Testis (tissue), 3 donors: ENCODE results near the gene DIAPH3. TPM values are rescaled to one million over a fixed set of nuclear protein-coding genes. Genes with fewer than 3 reads are reported as not detected.

Experiments used
- DNase-seq: peaks from one replicate; pipeline ENCODE4 v3.0.0-alpha.2; 2019
- H3K27ac ChIP-seq, 2 donors: fragments of 200-600 bp; sonication (generic); one replicate each; pipeline ENCODE4 v1.5.1; 2019
- H3K27me3 ChIP-seq: fragments of 200-600 bp; sonication (generic); one replicate; pipeline ENCODE4 v1.5.1; 2019
- H3K36me3 ChIP-seq: fragments of 200-600 bp; sonication (generic); one replicate; pipeline ENCODE4 v1.5.1; 2017; ENCODE audit warnings: low read depth; ENCODE audit errors: missing control alignments
- H3K4me1 ChIP-seq: fragments of 200-600 bp; sonication (generic); one replicate; pipeline ENCODE4 v1.5.1; 2019
- H3K4me3 ChIP-seq, 2 donors: fragments of 200-600 bp; sonication (generic); one replicate each; pipeline ENCODE4 v1.5.1; 2017 to 2019
- H3K9me3 ChIP-seq: fragments of 200-600 bp; sonication (generic); one replicate; pipeline ENCODE4 v1.5.1; 2017
- CTCF ChIP-seq, 3 experiments: fragments of 450-650 bp in 2 of 3; fragments of 200-600 bp in 1 of 3; sonication (generic) in 1 of 3; IDR thresholded peaks; one replicate each; pipeline ENCODE4 v1.5.1; 2016 to 2019; ENCODE audit warnings: antibody characterized with exemption in 3 of 3, mild to moderate bottlenecking in 2 of 3, moderate library complexity in 1 of 3
- POLR2A ChIP-seq: fragments of 450-650 bp; IDR thresholded peaks from one replicate; pipeline ENCODE4 v1.6.1; 2017; ENCODE audit warnings: antibody characterized with exemption, mild to moderate bottlenecking, moderate library complexity
- WGBS, 2 donors: methylation state at CpG; one replicate each; pipeline ENCODE4 v1.1.5; 2018; 5-methylcytosine and 5-hydroxymethylcytosine counted together
- intact Hi-C: fragments of 100-400 bp; cut with DNase I; formaldehyde crosslinking; loops from one replicate; pipeline ENCODE4 v1.15.1; 2023; ENCODE audit warnings: low total_unique reads
- polyA plus RNA-seq: library from polyadenylated mRNA; stranded (reverse); fragments of 350-450 nt; fragmentation: Illumina TruSeq; extraction: RNeasy Lipid Tissue Mini Kit (QIAGEN cat#74804); gene quantifications from one replicate; pipeline ENCODE4 v1.2.3, GENCODE V29; 2014; ENCODE audit warnings: low read depth, low replicate concordance; ENCODE audit not compliant: insufficient read depth
- total RNA-seq, 2 donors: library from RNA; depleted of rRNA; stranded (reverse); fragments of >200 nt; gene quantifications; one replicate each; pipeline ENCODE4 v1.2.3, GENCODE V29; 2016

Gene DIAPH3
- total and polyA plus RNA-seq, 3 donors from 2014 or later: 12.5 to 30.3 (median 18.7) TPM

- no peak for DNase-seq
- no peaks in the 10 kb centered on the region for H3K4me1 ChIP-seq
- no peak overlapping the region for H3K27ac ChIP-seq
- no peaks in the 10 kb centered on the region for H3K36me3 ChIP-seq
- no peaks in the 10 kb centered on the region for H3K9me3 ChIP-seq
- H3K27me3 ChIP-seq: no peaks in the 10 kb centered on the region
- no peak overlapping the region for H3K4me3 ChIP-seq
- TF ChIP-seq POLR2A (no peak), CTCF (IDR thresholded peaks at IDR 0.05) (no peak)
- intact Hi-C loops: no loop called here
- WGBS, 2 donors: 77 to 79% methylated on average over 1 of the region's 1 CpG
Observed at GRCh38 chr13:59691501-59692066, 472.1 kb downstream of the DIAPH3 start.

GRCh38 chr13:59690857-59691500 lies 472.7 kb downstream of the DIAPH3 start:
- intact Hi-C loops: no loop called here
- no peaks in the 10 kb centered on the region for H3K9me3 ChIP-seq
- H3K36me3 ChIP-seq: no peaks in the 10 kb centered on the region
- WGBS, 2 donors: 90 to 93% methylated on average over 1 of the region's 1 CpG
- DNase-seq: no peak
- H3K4me1 ChIP-seq: no peaks in the 10 kb centered on the region
- TF ChIP-seq CTCF (IDR thresholded peaks at IDR 0.05): no peak
- TF ChIP-seq POLR2A: no peak
- no peaks in the 10 kb centered on the region for H3K27me3 ChIP-seq
- H3K27ac ChIP-seq: no peak overlapping the region
- no peak overlapping the region for H3K4me3 ChIP-seq

GRCh38 chr13:59689057-59689456 lies 474.7 kb downstream of the DIAPH3 start:
- TF ChIP-seq POLR2A (no peak), CTCF (IDR thresholded peaks at IDR 0.05) (no peak)
- 90 to 91% methylated on average over 4 of the region's 4 CpGs for WGBS, 2 donors
- Histone ChIP-seq H3K27me3 (no peaks in the 10 kb centered on the region), H3K36me3 (no peaks in the 10 kb centered on the region), H3K27ac (no peak overlapping the region), H3K4me3 (no peak overlapping the region), H3K4me1 (no peaks in the 10 kb centered on the region), H3K9me3 (no peaks in the 10 kb centered on the region)
- intact Hi-C loops: no loop called here
- no peak for DNase-seq

GRCh38 chr13:59686798-59687394 lies 476.8 kb downstream of the DIAPH3 start:
- WGBS, 2 donors: 62 to 65% methylated on average over 2 of the region's 2 CpGs
- no peaks in the 10 kb centered on the region for H3K36me3 ChIP-seq
- TF ChIP-seq CTCF (IDR thresholded peaks at IDR 0.05) (no peak), POLR2A (no peak)
- H3K4me1 ChIP-seq: no peaks in the 10 kb centered on the region
- intact Hi-C loops: no loop called here
- H3K27ac ChIP-seq: no peak overlapping the region
- H3K9me3 ChIP-seq: no peaks in the 10 kb centered on the region
- no peak overlapping the region for H3K4me3 ChIP-seq
- DNase-seq: no peak
- H3K27me3 ChIP-seq: no peaks in the 10 kb centered on the region
